ENCODE measurements around the gene CAND2.

The CAND2 gene

GRCh38 chr3:12831301-12831866, 34.9 kb downstream of the CAND2 start:
- no peaks in the 10 kb centered on the region for H3K4me1 Mint-ChIP-seq
- H3K9me3 Mint-ChIP-seq: no peaks in the 10 kb centered on the region
- H3K27ac Mint-ChIP-seq: no peak overlapping the region
- H3K4me3 Mint-ChIP-seq: no peak overlapping the region
- peaks cover 72% of the 10 kb centered on the region for H3K36me3 Mint-ChIP-seq (ENCODE audit: low read depth)
- TF ChIP-seq CTCF (IDR thresholded peaks at IDR 0.05; ENCODE audit: unreplicated experiment in 3 of 3): no peak
- no peaks in the 10 kb centered on the region for H3K27me3 Mint-ChIP-seq (ENCODE audit: low read depth)

GRCh38 chr3:12832350-12833221, 36.1 kb downstream of the CAND2 start:
- H3K36me3 Mint-ChIP-seq (ENCODE audit: low read depth): peaks cover 79% of the 10 kb centered on the region

GRCh38 chr3:12833222-12834161, 37.0 kb downstream of the CAND2 start:
- no peak for TF ChIP-seq CTCF (IDR thresholded peaks at IDR 0.05; ENCODE audit: unreplicated experiment in 3 of 3)

More at GRCh38 chr3:12832350-12833221, 36.1 kb downstream of the CAND2 start:
- H3K9me3 Mint-ChIP-seq: no peaks in the 10 kb centered on the region
- TF ChIP-seq CTCF (IDR thresholded peaks at IDR 0.05; ENCODE audit: unreplicated experiment in 3 of 3): no peak
- no peaks in the 10 kb centered on the region for H3K27me3 Mint-ChIP-seq (ENCODE audit: low read depth)
- H3K4me3 Mint-ChIP-seq: no peak overlapping the region
- H3K27ac Mint-ChIP-seq: no peak overlapping the region
- peaks cover 12% of the 10 kb centered on the region for H3K4me1 Mint-ChIP-seq

GRCh38 chr3:12835052-12835665, 38.7 kb downstream of the CAND2 start:
- Mint-ChIP-seq H3K4me1 (peaks cover 37% of the 10 kb centered on the region), H3K9me3 (no peaks in the 10 kb centered on the region), H3K27ac (no peak overlapping the region), H3K36me3 (ENCODE audit: low read depth) (peaks cover 90% of the 10 kb centered on the region), H3K4me3 (no peak overlapping the region), H3K27me3 (ENCODE audit: low read depth) (no peaks in the 10 kb centered on the region)
- no peak for TF ChIP-seq CTCF (IDR thresholded peaks at IDR 0.05; ENCODE audit: unreplicated experiment in 3 of 3)

More at GRCh38 chr3:12833222-12834161, 37.0 kb downstream of the CAND2 start:
- no peak overlapping the region for H3K4me3 Mint-ChIP-seq
- peaks cover 20% of the 10 kb centered on the region for H3K4me1 Mint-ChIP-seq
- H3K27me3 Mint-ChIP-seq (ENCODE audit: low read depth): no peaks in the 10 kb centered on the region
- no peak overlapping the region for H3K27ac Mint-ChIP-seq
- peaks cover 84% of the 10 kb centered on the region for H3K36me3 Mint-ChIP-seq (ENCODE audit: low read depth)
- no peaks in the 10 kb centered on the region for H3K9me3 Mint-ChIP-seq

GRCh38 chr3:12837295-12837986, 41.0 kb downstream of the CAND2 start:
- Mint-ChIP-seq H3K36me3 (ENCODE audit: low read depth) (peaks cover 80% of the 10 kb centered on the region), H3K4me3 (peak overlapping the region; percentile 15 to 98 (median 98)), H3K9me3 (no peaks in the 10 kb centered on the region), H3K27me3 (ENCODE audit: low read depth) (no peaks in the 10 kb centered on the region), H3K27ac (no peak overlapping the region), H3K4me1 (peaks cover 45% of the 10 kb centered on the region)
- TF ChIP-seq CTCF (IDR thresholded peaks at IDR 0.05; ENCODE audit: unreplicated experiment in 3 of 3): no peak
